Measurements from ENCODE around the gene HSD17B2.

GRCh38 chr16:82083710-82084353, 48.8 kb downstream of the HSD17B2 start:
- TF ChIP-seq, protein P1, sequence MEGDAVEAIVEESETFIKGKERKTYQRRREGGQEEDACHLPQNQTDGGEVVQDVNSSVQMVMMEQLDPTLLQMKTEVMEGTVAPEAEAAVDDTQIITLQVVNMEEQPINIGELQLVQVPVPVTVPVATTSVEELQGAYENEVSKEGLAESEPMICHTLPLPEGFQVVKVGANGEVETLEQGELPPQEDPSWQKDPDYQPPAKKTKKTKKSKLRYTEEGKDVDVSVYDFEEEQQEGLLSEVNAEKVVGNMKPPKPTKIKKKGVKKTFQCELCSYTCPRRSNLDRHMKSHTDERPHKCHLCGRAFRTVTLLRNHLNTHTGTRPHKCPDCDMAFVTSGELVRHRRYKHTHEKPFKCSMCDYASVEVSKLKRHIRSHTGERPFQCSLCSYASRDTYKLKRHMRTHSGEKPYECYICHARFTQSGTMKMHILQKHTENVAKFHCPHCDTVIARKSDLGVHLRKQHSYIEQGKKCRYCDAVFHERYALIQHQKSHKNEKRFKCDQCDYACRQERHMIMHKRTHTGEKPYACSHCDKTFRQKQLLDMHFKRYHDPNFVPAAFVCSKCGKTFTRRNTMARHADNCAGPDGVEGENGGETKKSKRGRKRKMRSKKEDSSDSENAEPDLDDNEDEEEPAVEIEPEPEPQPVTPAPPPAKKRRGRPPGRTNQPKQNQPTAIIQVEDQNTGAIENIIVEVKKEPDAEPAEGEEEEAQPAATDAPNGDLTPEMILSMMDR (IDR thresholded peaks at IDR 0.05) = no peak
- TF ChIP-seq POLR2A (IDR thresholded peaks at IDR 0.05) = no peak
